BJ (cell line): ENCODE data around the gene PIK3C2B. TPM values are rescaled to one million over a fixed set of nuclear protein-coding genes. Genes with fewer than 3 reads are reported as not detected.

Experiments used
- CTCF ChIA-PET: fragments of 350-600 bp; formaldehyde crosslinking; extraction: SDS; loops from one replicate; lab custom pipeline; 2021; ENCODE audit warnings: antibody characterized with exemption, inconsistent platforms; lab: Yijun Ruan, JAX
- POLR2A ChIA-PET: fragments of 300-600 bp; sonication (Branson Sonifier 250); formaldehyde crosslinking; extraction: SDS; loops from one replicate; lab custom pipeline; 2021; ENCODE audit warnings: antibody characterized with exemption; lab: Charles Lee
- DNase-seq: peaks from one replicate; pipeline ENCODE4 v3.0.0-alpha.2; 2011; ENCODE audit warnings: low read depth
- H3K27me3 ChIP-seq: 2 replicates; pipeline ENCODE4 v1.6.0; 2011; ENCODE audit warnings: low read length; ENCODE audit not compliant: control insufficient read depth, insufficient read depth
- H3K36me3 ChIP-seq: 2 replicates; pipeline ENCODE4 v1.5.1; 2011; ENCODE audit warnings: low read length; ENCODE audit not compliant: control insufficient read depth, insufficient read depth
- H3K4me3 ChIP-seq: 2 replicates; pipeline ENCODE4 v1.5.1; 2011; ENCODE audit warnings: low read depth, mild to moderate bottlenecking, control low read depth, low read length
- CTCF ChIP-seq: IDR thresholded peaks from 2 replicates; pipeline ENCODE4 v1.5.1; 2011; ENCODE audit warnings: low read depth, mild to moderate bottlenecking, control low read depth, inconsistent platforms, low read length, moderate library complexity; ENCODE audit not compliant: insufficient read depth
- polyA plus RNA-seq: library from polyadenylated mRNA; depleted of rRNA; stranded (reverse); fragments of >200 nt; gene quantifications from 2 replicates; pipeline ENCODE4 v1.2.3, GENCODE V29; 2011

The PIK3C2B gene
- polyA plus RNA-seq, 1 experiment = 7.9 TPM

- no peak overlapping the region for H3K4me3 ChIP-seq
- H3K27me3 ChIP-seq = peaks cover 1% of the 10 kb centered on the region; the same call in 1 of the 2 replicates
- ChIA-PET CTCF (no interaction called here), POLR2A (interaction anchor here (0.7 kb wide), 1 partner anchor 78 kb away, joined by 3 read pairs; no protein-coding TSS in a partner anchor)
- no peak for TF ChIP-seq CTCF
- DNase-seq = no peak
- no peaks in the 10 kb centered on the region for H3K36me3 ChIP-seq
Measured at GRCh38 chr1:204483791-204484190, 10.8 kb downstream of the PIK3C2B start.

- ChIA-PET POLR2A (no interaction called here), CTCF (interaction anchor here (1.4 kb wide), 1 partner anchor 34 kb away, joined by 4 read pairs; no protein-coding TSS in a partner anchor)
- H3K4me3 ChIP-seq = no peak overlapping the region
- DNase-seq = no peak
- H3K36me3 ChIP-seq = no peaks in the 10 kb centered on the region
- H3K27me3 ChIP-seq = no peaks in the 10 kb centered on the region
- TF ChIP-seq CTCF = no peak
Measured at GRCh38 chr1:204480515-204480914, 14.1 kb downstream of the PIK3C2B start.

GRCh38 chr1:204479387-204480136 lies 15.0 kb downstream of the PIK3C2B start:
- no peaks in the 10 kb centered on the region for H3K36me3 ChIP-seq
- DNase-seq = no peak
- ChIA-PET POLR2A (no interaction called here), CTCF (interaction anchor here (1.0 to 3.8 kb wide), 5 partner anchors 9 to 33 kb away, joined by 3 to 17 read pairs (median 5); partner anchors contain the start of gene PIK3C2B)
- H3K4me3 ChIP-seq = no peak overlapping the region
- no peaks in the 10 kb centered on the region; the same call in 1 of the 2 replicates for H3K27me3 ChIP-seq
- TF ChIP-seq CTCF = no peak

GRCh38 chr1:204478921-204479320 lies 15.7 kb downstream of the PIK3C2B start:
- no peak for TF ChIP-seq CTCF
- CTCF ChIA-PET = interaction anchor here (0.8 to 3.8 kb wide), 7 partner anchors 9 to 33 kb away, joined by 3 to 17 read pairs (median 4); partner anchors contain the start of gene PIK3C2B
- Histone ChIP-seq H3K36me3 (no peaks in the 10 kb centered on the region), H3K4me3 (no peak overlapping the region), H3K27me3 (no peaks in the 10 kb centered on the region; the same call in 1 of the 2 replicates)
- DNase-seq = no peak
- POLR2A ChIA-PET = no interaction called here

- CTCF ChIA-PET = interaction anchor here (0.7 to 3.8 kb wide), 10 partner anchors 8 to 32 kb away, joined by 3 to 17 read pairs (median 4); partner anchors contain the start of gene PIK3C2B
- POLR2A ChIA-PET = no interaction called here
- Histone ChIP-seq H3K36me3 (no peaks in the 10 kb centered on the region), H3K27me3 (no peaks in the 10 kb centered on the region; the same call in 1 of the 2 replicates), H3K4me3 (no peak overlapping the region)
- no peak for DNase-seq
- no peak for TF ChIP-seq CTCF
Measured at GRCh38 chr1:204478172-204478899, 16.3 kb downstream of the PIK3C2B start.
